Endothelial cell of umbilical vein (primary cell): ENCODE data around the gene PIGT. TPM values are rescaled to one million over a fixed set of nuclear protein-coding genes. Genes with fewer than 3 reads are reported as not detected.

Experiments
- BruUV-seq: library from RNA; stranded (reverse); fragments of 400-500 nt; replicated peaks from 2 replicates; lab custom pipeline; 2021; lab: Mats Ljungman, UMichigan
- CTCF ChIA-PET: fragments of 300-600, 350-600 bp; sonication (Branson Sonifier 250); formaldehyde crosslinking; loops from one replicate; lab custom pipeline; 2021; ENCODE audit warnings: antibody characterized with exemption, inconsistent platforms; lab: Charles Lee
- POLR2A ChIA-PET: fragments of 300-600, 350-600 bp; sonication (Branson Sonifier 250); formaldehyde crosslinking; loops from one replicate; lab custom pipeline; 2021; ENCODE audit warnings: antibody characterized with exemption, inconsistent platforms; lab: Charles Lee
- DNase-seq: peaks from one replicate; pipeline ENCODE4 v3.0.0-alpha.2; 2011; ENCODE audit warnings: low read depth, low spot score
- FAIRE-seq: peaks from 2 replicates; lab custom pipeline; 2011; peaks lifted over from hg19 to GRCh38; lab: Jason Lieb, UNC
- H2AFZ ChIP-seq: 2 replicates; pipeline ENCODE4 v1.6.0; 2012; ENCODE audit warnings: low read depth, low read length, control low read depth, inconsistent platforms
- H3K27ac ChIP-seq: 2 replicates; pipeline ENCODE4 v1.5.1; 2011; ENCODE audit warnings: low read depth, mild to moderate bottlenecking, control low read depth, low read length, moderate library complexity; ENCODE audit not compliant: insufficient read depth
- H3K27me3 ChIP-seq, 2 experiments: 2 replicates each; pipeline versions ENCODE4 v1.6.0 to v1.6.1; 2011; ENCODE audit warnings: low read length in 2 of 2, mixed read lengths in 1 of 2; ENCODE audit not compliant: control insufficient read depth in 2 of 2, insufficient read depth in 2 of 2
- H3K36me3 ChIP-seq, 2 experiments: 2 replicates in 1 of 2; 3 replicates in 1 of 2; pipeline ENCODE4 v1.5.1; 2011; ENCODE audit warnings: low read length in 2 of 2, mild to moderate bottlenecking in 1 of 2, moderate library complexity in 1 of 2; ENCODE audit not compliant: control insufficient read depth in 2 of 2, insufficient read depth in 2 of 2; ENCODE audit errors: extremely low read depth in 1 of 2
- H3K4me1 ChIP-seq: 3 replicates; pipeline ENCODE4 v1.5.1; 2011; ENCODE audit warnings: mild to moderate bottlenecking, low read length; ENCODE audit not compliant: control insufficient read depth, insufficient read depth; ENCODE audit errors: extremely low read depth
- H3K4me2 ChIP-seq: 2 replicates; pipeline ENCODE4 v1.6.1; 2011; ENCODE audit warnings: low read length, control low read depth, mixed read lengths; ENCODE audit not compliant: insufficient read depth
- H3K4me3 ChIP-seq, 3 experiments: fragments of 200-600 bp in 1 of 3; sonication (generic), shearing (Covaris generic) in 1 of 3; replicated peaks in 1 of 3; 2 replicates each; pipeline ENCODE4 v1.5.1; 2011 to 2016; ENCODE audit warnings: control low read depth in 3 of 3, low read length in 3 of 3, mild to moderate bottlenecking in 2 of 3, inconsistent platforms in 1 of 3, low read depth in 1 of 3, moderate library complexity in 1 of 3; ENCODE audit not compliant: insufficient read depth in 1 of 3
- H3K79me2 ChIP-seq: 2 replicates; pipeline ENCODE4 v1.6.0; 2012; ENCODE audit warnings: low read length, inconsistent platforms; ENCODE audit not compliant: control insufficient read depth, insufficient read depth
- H3K9ac ChIP-seq: replicated peaks from 2 replicates; pipeline ENCODE3; 2011; ENCODE audit warnings: low read length, control low read depth; ENCODE audit not compliant: insufficient read depth; ENCODE audit errors: extremely low read depth
- H3K9me1 ChIP-seq: replicated peaks from 3 replicates; pipeline ENCODE4 v1.6.0; 2011; ENCODE audit warnings: mild to moderate bottlenecking, low read length; ENCODE audit not compliant: control insufficient read depth, insufficient read depth; ENCODE audit errors: extremely low read depth
- H3K9me3 ChIP-seq: replicated peaks from 2 replicates; pipeline ENCODE4 v1.5.1; 2012; ENCODE audit warnings: low read length, inconsistent platforms; ENCODE audit not compliant: control insufficient read depth, insufficient read depth
- H4K20me1 ChIP-seq: replicated peaks from 2 replicates; pipeline ENCODE3; 2011; ENCODE audit warnings: mild to moderate bottlenecking, low read length; ENCODE audit not compliant: control insufficient read depth, insufficient read depth; ENCODE audit errors: extremely low read depth
- FOS ChIP-seq: IDR thresholded peaks from 2 replicates; pipeline ENCODE4 v1.6.1; 2011; ENCODE audit warnings: mild to moderate bottlenecking, low read length, moderate library complexity, borderline replicate concordance; ENCODE audit not compliant: insufficient read depth
- GATA2 ChIP-seq: IDR thresholded peaks from 2 replicates; pipeline ENCODE4 v1.7.0; 2011; ENCODE audit warnings: low read depth, mild to moderate bottlenecking, moderate library complexity, mixed read lengths, low read length; ENCODE audit not compliant: insufficient read length, insufficient read depth
- MYC ChIP-seq: IDR thresholded peaks from one replicate; pipeline ENCODE4 v1.6.1; 2011; ENCODE audit warnings: mild to moderate bottlenecking, low read depth, low read length
- POLR2A ChIP-seq: IDR thresholded peaks from 2 replicates; pipeline ENCODE4 v1.6.1; 2012; ENCODE audit warnings: low read depth, mild to moderate bottlenecking, control low read depth, low read length
- POLR2AphosphoS5 ChIP-seq: IDR thresholded peaks from 2 replicates; pipeline ENCODE4 v1.6.1; 2012; ENCODE audit warnings: low read depth, mild to moderate bottlenecking, control low read depth, low read length, moderate library complexity; ENCODE audit not compliant: insufficient read depth
- dilution Hi-C: fragments of 300-500 bp; cut with MboI; formaldehyde crosslinking; loops from one replicate; pipeline ENCODE4 v1.15.0; 2019; ENCODE audit warnings: low sequenced_read_pairs; ENCODE audit not compliant: extremely low pct_ligation_motif_present
- intact Hi-C: fragments of 100-400 bp; cut with micrococcal nuclease; formaldehyde crosslinking; loops from one replicate; pipeline ENCODE4 v1.10.0; 2022
- polyA plus RNA-seq, 4 experiments: library from polyadenylated mRNA; depleted of rRNA in 3 of 4; stranded (reverse) in 3 of 4; unstranded in 1 of 4; fragments of >200 nt; gene quantifications; 2 replicates each; pipeline versions ENCODE4 v1.2.1 to v1.2.3, GENCODE V29; 2011 to 2012; ENCODE audit warnings: missing spikeins in 1 of 4
- total RNA-seq: library from RNA; stranded (reverse); gene quantifications from 2 replicates; pipeline ENCODE4 v1.2.3, GENCODE V29; 2021
- TF ChIP-seq, protein P1 (sequence below): IDR thresholded peaks from 2 replicates; pipeline ENCODE4 v1.6.1; 2011; ENCODE audit not compliant: insufficient read depth, insufficient read length

PIGT gene
- total and polyA plus RNA-seq, 2 donors (not counting 3 experiments of a cell fraction or from before 2014, with no cell fraction given) = 96.8 to 143 TPM

- no peaks in the 10 kb centered on the region for H4K20me1 ChIP-seq
- intact Hi-C loops (no loop called here), dilution Hi-C loops (no loop called here)
- no peak overlapping the region for H3K4me3 ChIP-seq
- no peaks in the 10 kb centered on the region for H3K27me3 ChIP-seq
- H3K4me2 ChIP-seq = no peak overlapping the region
- H3K4me1 ChIP-seq = no peaks in the 10 kb centered on the region
- no peak for TF ChIP-seq GATA2
- no peak for TF ChIP-seq MYC
- no peak for TF ChIP-seq POLR2A
- no peak for TF ChIP-seq POLR2AphosphoS5
- no peak for TF ChIP-seq FOS
- POLR2A ChIA-PET = no interaction called here
- BruUV-seq = no TSS peak
- FAIRE-seq (no peak), DNase-seq (no peak)
- no peaks in the 10 kb centered on the region for H3K79me2 ChIP-seq
- no peak overlapping the region for H3K27ac ChIP-seq
- no peaks in the 10 kb centered on the region for H3K9me1 ChIP-seq
- H3K36me3 ChIP-seq = peaks cover 3 to 28% of the 10 kb centered on the region in 2 experiments
- CTCF ChIA-PET = no interaction called here
- no peak overlapping the region for H3K9ac ChIP-seq
- no peaks in the 10 kb centered on the region for H3K9me3 ChIP-seq
- no peak overlapping the region for H2AFZ ChIP-seq
Observed at GRCh38 chr20:45425561-45425960, 9.6 kb downstream of the PIGT start.

DNA sequence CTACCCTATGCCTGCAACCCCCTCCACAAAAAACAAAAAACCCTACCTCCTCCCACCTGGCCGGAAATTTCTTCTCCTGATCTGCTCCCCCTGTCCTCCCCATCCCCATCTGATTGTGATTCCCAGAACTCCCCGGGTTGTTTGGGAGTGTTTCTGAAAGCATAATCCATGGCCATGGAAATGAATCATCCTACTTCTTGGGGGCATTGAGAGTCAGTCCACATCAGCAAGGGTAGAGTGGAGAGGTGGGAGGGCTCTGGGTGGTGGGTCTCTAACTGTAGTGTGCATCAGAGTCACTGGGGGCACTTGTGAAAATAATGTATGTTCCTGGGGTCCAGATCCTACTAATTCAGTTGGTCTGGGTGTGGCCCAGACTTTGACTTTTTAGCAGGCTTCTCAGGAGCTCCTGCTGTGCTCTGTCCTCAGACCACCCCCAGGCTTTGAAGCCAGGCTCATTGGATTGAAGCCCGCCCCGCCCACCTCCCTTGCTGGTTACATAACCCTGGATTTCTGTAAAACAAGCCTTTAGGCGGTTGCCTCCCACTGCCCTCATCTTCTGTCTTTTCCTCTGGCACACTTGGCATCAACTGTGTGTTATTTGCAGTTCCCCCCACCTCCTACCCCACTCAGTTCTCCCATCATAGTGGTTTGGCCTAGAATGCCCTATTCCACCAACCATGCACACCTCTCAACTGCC lies 10.5 kb downstream of the PIGT start:
- Histone ChIP-seq H3K9me1 (no peaks in the 10 kb centered on the region), H4K20me1 (no peaks in the 10 kb centered on the region), H3K9me3 (no peaks in the 10 kb centered on the region), H3K4me1 (no peaks in the 10 kb centered on the region), H3K79me2 (no peaks in the 10 kb centered on the region), H3K27ac (no peak overlapping the region), H3K4me2 (no peak overlapping the region), H3K36me3 (peaks cover 0 to 19% of the 10 kb centered on the region in 2 experiments), H3K27me3 (no peaks in the 10 kb centered on the region), H3K9ac (no peak overlapping the region), H3K4me3 (no peak overlapping the region), H2AFZ (no peak overlapping the region)
- FAIRE-seq = no peak
- no peak for DNase-seq
- no TSS peak for BruUV-seq
- dilution Hi-C loops = no loop called here
- TF ChIP-seq, protein P1, sequence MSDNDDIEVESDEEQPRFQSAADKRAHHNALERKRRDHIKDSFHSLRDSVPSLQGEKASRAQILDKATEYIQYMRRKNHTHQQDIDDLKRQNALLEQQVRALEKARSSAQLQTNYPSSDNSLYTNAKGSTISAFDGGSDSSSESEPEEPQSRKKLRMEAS = no peak
- TF ChIP-seq FOS (no peak), POLR2A (no peak)
- CTCF ChIA-PET = interaction anchor here (2.4 kb wide), 1 partner anchor 10 kb away, joined by 14 read pairs; no protein-coding TSS in a partner anchor
- intact Hi-C loops = no loop called here
- POLR2A ChIA-PET = no interaction called here
